Endothelial cell of umbilical vein (primary cell): Measurements from ENCODE around the gene ETFB. TPM values are rescaled to one million over a fixed set of nuclear protein-coding genes. Genes with fewer than 3 reads are reported as not detected.

Experiments used
- BruUV-seq: library from RNA; stranded (reverse); fragments of 400-500 nt; replicated peaks from 2 replicates; lab custom pipeline; 2021; lab: Mats Ljungman, UMichigan
- CTCF ChIA-PET: fragments of 300-600, 350-600 bp; sonication (Branson Sonifier 250); formaldehyde crosslinking; loops from one replicate; lab custom pipeline; 2021; ENCODE audit warnings: antibody characterized with exemption, inconsistent platforms; lab: Charles Lee
- POLR2A ChIA-PET: fragments of 300-600, 350-600 bp; sonication (Branson Sonifier 250); formaldehyde crosslinking; loops from one replicate; lab custom pipeline; 2021; ENCODE audit warnings: antibody characterized with exemption, inconsistent platforms; lab: Charles Lee
- DNase-seq: peaks from one replicate; pipeline ENCODE4 v3.0.0-alpha.2; 2011; ENCODE audit warnings: low read depth, low spot score
- FAIRE-seq: peaks from 2 replicates; lab custom pipeline; 2011; peaks lifted over from hg19 to GRCh38; lab: Jason Lieb, UNC
- H2AFZ ChIP-seq: 2 replicates; pipeline ENCODE4 v1.6.0; 2012; ENCODE audit warnings: low read depth, low read length, control low read depth, inconsistent platforms
- H3K27ac ChIP-seq: 2 replicates; pipeline ENCODE4 v1.5.1; 2011; ENCODE audit warnings: low read depth, mild to moderate bottlenecking, control low read depth, low read length, moderate library complexity; ENCODE audit not compliant: insufficient read depth
- H3K27me3 ChIP-seq, 2 experiments: 2 replicates each; pipeline versions ENCODE4 v1.6.0 to v1.6.1; 2011; ENCODE audit warnings: low read length in 2 of 2, mixed read lengths in 1 of 2; ENCODE audit not compliant: control insufficient read depth in 2 of 2, insufficient read depth in 2 of 2
- H3K36me3 ChIP-seq, 2 experiments: 2 replicates in 1 of 2; 3 replicates in 1 of 2; pipeline ENCODE4 v1.5.1; 2011; ENCODE audit warnings: low read length in 2 of 2, mild to moderate bottlenecking in 1 of 2, moderate library complexity in 1 of 2; ENCODE audit not compliant: control insufficient read depth in 2 of 2, insufficient read depth in 2 of 2; ENCODE audit errors: extremely low read depth in 1 of 2
- H3K4me1 ChIP-seq: 3 replicates; pipeline ENCODE4 v1.5.1; 2011; ENCODE audit warnings: mild to moderate bottlenecking, low read length; ENCODE audit not compliant: control insufficient read depth, insufficient read depth; ENCODE audit errors: extremely low read depth
- H3K4me2 ChIP-seq: 2 replicates; pipeline ENCODE4 v1.6.1; 2011; ENCODE audit warnings: low read length, control low read depth, mixed read lengths; ENCODE audit not compliant: insufficient read depth
- H3K4me3 ChIP-seq, 3 experiments: fragments of 200-600 bp in 1 of 3; sonication (generic), shearing (Covaris generic) in 1 of 3; replicated peaks in 1 of 3; 2 replicates each; pipeline ENCODE4 v1.5.1; 2011 to 2016; ENCODE audit warnings: control low read depth in 3 of 3, low read length in 3 of 3, mild to moderate bottlenecking in 2 of 3, inconsistent platforms in 1 of 3, low read depth in 1 of 3, moderate library complexity in 1 of 3; ENCODE audit not compliant: insufficient read depth in 1 of 3
- H3K79me2 ChIP-seq: 2 replicates; pipeline ENCODE4 v1.6.0; 2012; ENCODE audit warnings: low read length, inconsistent platforms; ENCODE audit not compliant: control insufficient read depth, insufficient read depth
- H3K9ac ChIP-seq: replicated peaks from 2 replicates; pipeline ENCODE3; 2011; ENCODE audit warnings: low read length, control low read depth; ENCODE audit not compliant: insufficient read depth; ENCODE audit errors: extremely low read depth
- H3K9me1 ChIP-seq: replicated peaks from 3 replicates; pipeline ENCODE4 v1.6.0; 2011; ENCODE audit warnings: mild to moderate bottlenecking, low read length; ENCODE audit not compliant: control insufficient read depth, insufficient read depth; ENCODE audit errors: extremely low read depth
- H3K9me3 ChIP-seq: replicated peaks from 2 replicates; pipeline ENCODE4 v1.5.1; 2012; ENCODE audit warnings: low read length, inconsistent platforms; ENCODE audit not compliant: control insufficient read depth, insufficient read depth
- H4K20me1 ChIP-seq: replicated peaks from 2 replicates; pipeline ENCODE3; 2011; ENCODE audit warnings: mild to moderate bottlenecking, low read length; ENCODE audit not compliant: control insufficient read depth, insufficient read depth; ENCODE audit errors: extremely low read depth
- CTCF ChIP-seq, 2 donors: IDR thresholded peaks; 1 replicate in 1 of 2; 2 replicates in 1 of 2; pipeline ENCODE4 v1.5.1; 2011; ENCODE audit warnings: low read length in 2 of 2, mild to moderate bottlenecking in 2 of 2, moderate library complexity in 2 of 2, control low read depth in 1 of 2, inconsistent platforms in 1 of 2, low read depth in 1 of 2; ENCODE audit not compliant: insufficient read depth in 1 of 2; ENCODE audit errors: extremely low read depth in 1 of 2
- EZH2 ChIP-seq: IDR thresholded peaks from 2 replicates; pipeline ENCODE4 v1.6.1; 2012; ENCODE audit warnings: borderline replicate concordance, low read depth, mild to moderate bottlenecking, moderate library complexity, low read length, inconsistent platforms; ENCODE audit not compliant: severe bottlenecking
- FOS ChIP-seq: IDR thresholded peaks from 2 replicates; pipeline ENCODE4 v1.6.1; 2011; ENCODE audit warnings: mild to moderate bottlenecking, low read length, moderate library complexity, borderline replicate concordance; ENCODE audit not compliant: insufficient read depth
- GATA2 ChIP-seq: IDR thresholded peaks from 2 replicates; pipeline ENCODE4 v1.7.0; 2011; ENCODE audit warnings: low read depth, mild to moderate bottlenecking, moderate library complexity, mixed read lengths, low read length; ENCODE audit not compliant: insufficient read length, insufficient read depth
- JUN ChIP-seq: IDR thresholded peaks from 2 replicates; pipeline ENCODE4 v1.6.1; 2011; ENCODE audit warnings: borderline replicate concordance, low read depth; ENCODE audit not compliant: insufficient read length, insufficient read depth
- MAX ChIP-seq: IDR thresholded peaks from 2 replicates; pipeline ENCODE4 v1.6.1; 2011; ENCODE audit not compliant: insufficient read depth, insufficient read length
- MYC ChIP-seq: IDR thresholded peaks from one replicate; pipeline ENCODE4 v1.6.1; 2011; ENCODE audit warnings: mild to moderate bottlenecking, low read depth, low read length
- POLR2A ChIP-seq: IDR thresholded peaks from 2 replicates; pipeline ENCODE4 v1.6.1; 2012; ENCODE audit warnings: low read depth, mild to moderate bottlenecking, control low read depth, low read length
- POLR2AphosphoS5 ChIP-seq: IDR thresholded peaks from 2 replicates; pipeline ENCODE4 v1.6.1; 2012; ENCODE audit warnings: low read depth, mild to moderate bottlenecking, control low read depth, low read length, moderate library complexity; ENCODE audit not compliant: insufficient read depth
- dilution Hi-C: fragments of 300-500 bp; cut with MboI; formaldehyde crosslinking; loops from one replicate; pipeline ENCODE4 v1.15.0; 2019; ENCODE audit warnings: low sequenced_read_pairs; ENCODE audit not compliant: extremely low pct_ligation_motif_present
- intact Hi-C: fragments of 100-400 bp; cut with micrococcal nuclease; formaldehyde crosslinking; loops from one replicate; pipeline ENCODE4 v1.10.0; 2022
- polyA plus RNA-seq, 4 experiments: library from polyadenylated mRNA; depleted of rRNA in 3 of 4; stranded (reverse) in 3 of 4; unstranded in 1 of 4; fragments of >200 nt; gene quantifications; 2 replicates each; pipeline versions ENCODE4 v1.2.1 to v1.2.3, GENCODE V29; 2011 to 2012; ENCODE audit warnings: missing spikeins in 1 of 4
- total RNA-seq: library from RNA; stranded (reverse); gene quantifications from 2 replicates; pipeline ENCODE4 v1.2.3, GENCODE V29; 2021

ETFB gene
- total and polyA plus RNA-seq, 2 donors (not counting 3 experiments of a cell fraction or from before 2014, with no cell fraction given), result 54.1 to 99.2 TPM

- dilution Hi-C loops (no loop called here), intact Hi-C loops (no loop called here)
- DNase-seq, result no peak
- Histone ChIP-seq H3K9ac (no peak overlapping the region), H3K4me2 (no peak overlapping the region), H3K4me3 (no peak overlapping the region), H3K27ac (no peak overlapping the region), H3K36me3 (no peaks in the 10 kb centered on the region), H3K27me3 (no peaks in the 10 kb centered on the region), H2AFZ (no peak overlapping the region), H3K9me1 (no peaks in the 10 kb centered on the region), H3K79me2 (no peaks in the 10 kb centered on the region), H3K4me1 (no peaks in the 10 kb centered on the region), H3K9me3 (no peaks in the 10 kb centered on the region), H4K20me1 (no peaks in the 10 kb centered on the region)
- FAIRE-seq, result no peak
- POLR2A ChIA-PET, result no interaction called here
- BruUV-seq, result no TSS peak
- CTCF ChIA-PET, result interaction anchor here (0.9 kb wide), 1 partner anchor 8 kb away, joined by 3 read pairs; the partner anchor contains the start of gene NKG7
- TF ChIP-seq JUN (no peak), MYC (no peak), GATA2 (no peak), CTCF (IDR thresholded peaks at IDR 0.05; ENCODE audit: extremely low read depth in 1 of 2, insufficient read depth in 1 of 2, low read depth in 1 of 2, low read length in 2 of 2) (no peak), EZH2 (no peak), FOS (no peak), POLR2AphosphoS5 (no peak), POLR2A (no peak), MAX (no peak)
Measured at GRCh38 chr19:51380379-51380778, 14.2 kb upstream of the ETFB start.
